ENCODE results near the gene DLG2.

Gene DLG2

DNA sequence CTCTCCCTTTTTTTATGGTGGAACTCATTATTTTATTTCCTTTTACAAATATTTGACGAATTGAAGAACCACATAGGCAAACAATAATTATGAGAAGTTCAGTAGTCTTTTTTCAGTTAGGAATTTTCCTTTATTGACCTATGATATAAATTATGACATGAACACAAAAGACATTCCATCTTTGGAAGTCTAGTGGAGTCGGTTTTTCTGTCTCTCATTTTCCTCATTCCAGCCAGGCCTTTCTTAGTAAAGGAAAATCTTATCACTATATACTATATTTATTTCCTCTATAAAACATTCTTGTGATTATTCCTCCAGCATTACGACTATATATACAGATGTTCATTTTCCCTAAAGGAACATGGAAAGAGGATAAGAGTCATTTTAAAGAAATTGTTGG is 1046.1 kb downstream of the DLG2 start:
- no peak overlapping the region for H3K4me3 ChIP-seq (ENCODE audit: low read depth, low read length)
- TF ChIP-seq, protein P1, sequence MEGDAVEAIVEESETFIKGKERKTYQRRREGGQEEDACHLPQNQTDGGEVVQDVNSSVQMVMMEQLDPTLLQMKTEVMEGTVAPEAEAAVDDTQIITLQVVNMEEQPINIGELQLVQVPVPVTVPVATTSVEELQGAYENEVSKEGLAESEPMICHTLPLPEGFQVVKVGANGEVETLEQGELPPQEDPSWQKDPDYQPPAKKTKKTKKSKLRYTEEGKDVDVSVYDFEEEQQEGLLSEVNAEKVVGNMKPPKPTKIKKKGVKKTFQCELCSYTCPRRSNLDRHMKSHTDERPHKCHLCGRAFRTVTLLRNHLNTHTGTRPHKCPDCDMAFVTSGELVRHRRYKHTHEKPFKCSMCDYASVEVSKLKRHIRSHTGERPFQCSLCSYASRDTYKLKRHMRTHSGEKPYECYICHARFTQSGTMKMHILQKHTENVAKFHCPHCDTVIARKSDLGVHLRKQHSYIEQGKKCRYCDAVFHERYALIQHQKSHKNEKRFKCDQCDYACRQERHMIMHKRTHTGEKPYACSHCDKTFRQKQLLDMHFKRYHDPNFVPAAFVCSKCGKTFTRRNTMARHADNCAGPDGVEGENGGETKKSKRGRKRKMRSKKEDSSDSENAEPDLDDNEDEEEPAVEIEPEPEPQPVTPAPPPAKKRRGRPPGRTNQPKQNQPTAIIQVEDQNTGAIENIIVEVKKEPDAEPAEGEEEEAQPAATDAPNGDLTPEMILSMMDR (IDR thresholded peaks at IDR 0.05; ENCODE audit: control insufficient read depth, extremely low read depth, insufficient read depth): no peak
- no peak for DNase-seq (ENCODE audit: low read depth)

DNA sequence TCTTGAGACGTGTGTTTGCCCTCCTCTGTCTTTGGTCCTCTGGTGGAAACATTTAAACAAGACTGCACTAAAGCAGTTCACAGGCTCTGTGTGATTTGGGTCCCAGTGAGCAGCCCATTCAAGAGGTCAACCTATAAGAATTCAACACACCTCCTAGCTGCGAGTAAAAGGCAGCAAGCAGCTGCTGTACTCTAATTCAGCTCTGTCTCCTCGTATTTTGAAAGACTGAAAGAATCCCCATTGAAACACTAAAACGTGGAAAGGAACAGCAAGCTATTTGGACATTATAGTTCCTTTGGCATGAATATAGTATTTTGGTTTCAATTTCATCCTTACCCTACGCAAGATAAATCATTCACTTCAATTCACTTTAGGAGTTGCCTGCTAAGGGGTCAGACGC is 1046.7 kb downstream of the DLG2 start:
- TF ChIP-seq, protein P1 (IDR thresholded peaks at IDR 0.05; ENCODE audit: control insufficient read depth, extremely low read depth, insufficient read depth): no peak
- no peak overlapping the region for H3K4me3 ChIP-seq (ENCODE audit: low read depth, low read length)
- DNase-seq (ENCODE audit: low read depth): no peak

DNA sequence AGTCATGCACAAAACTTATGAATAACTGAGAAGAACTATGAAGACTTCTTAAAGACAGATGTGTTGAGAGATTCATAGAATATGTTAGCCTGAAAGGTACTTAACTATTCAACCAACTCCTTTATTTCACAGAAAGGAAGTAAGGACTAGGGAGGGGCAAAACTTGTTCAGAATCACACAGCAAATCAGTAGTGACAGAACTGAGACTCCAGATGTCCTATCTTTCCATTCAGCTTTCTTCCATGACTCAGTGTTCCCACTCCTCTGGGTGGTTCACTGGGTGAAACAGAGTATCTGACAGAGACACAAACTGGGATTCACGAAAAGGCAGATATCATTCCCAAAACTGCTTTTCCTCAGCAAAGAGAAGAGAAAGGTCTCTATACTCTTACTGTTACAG is 1053.3 kb downstream of the DLG2 start:
- TF ChIP-seq, protein P1 (IDR thresholded peaks at IDR 0.05; ENCODE audit: control insufficient read depth, extremely low read depth, insufficient read depth): no peak
- H3K4me3 ChIP-seq (ENCODE audit: low read depth, low read length): no peak overlapping the region

DNA sequence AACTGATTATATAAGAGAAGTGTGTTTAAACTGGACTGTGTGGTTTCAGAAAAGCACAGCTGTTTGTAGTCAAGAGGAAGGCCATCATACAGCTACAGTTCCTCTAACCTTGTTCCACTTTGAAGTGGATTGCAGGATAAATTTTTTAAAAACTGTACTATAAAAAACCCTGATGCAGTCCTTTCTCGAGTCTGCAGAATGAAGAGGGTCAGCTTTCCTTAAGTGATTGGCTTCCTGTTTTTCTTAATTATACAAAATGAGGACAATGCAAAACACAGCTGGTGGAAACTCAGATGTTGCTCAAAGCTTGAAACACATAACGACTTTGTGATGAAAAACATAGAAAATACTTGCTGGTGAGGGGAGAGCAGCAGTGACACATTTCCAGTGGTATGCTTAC is 1060.5 kb downstream of the DLG2 start:
- TF ChIP-seq, protein P1 (IDR thresholded peaks at IDR 0.05; ENCODE audit: control insufficient read depth, extremely low read depth, insufficient read depth): no peak
- H3K4me3 ChIP-seq (ENCODE audit: low read depth, low read length): no peak overlapping the region
- DNase-seq (ENCODE audit: low read depth): no peak

More for the DNA sequence above, 1053.3 kb downstream of the DLG2 start:
- DNase-seq (ENCODE audit: low read depth): no peak

DNA sequence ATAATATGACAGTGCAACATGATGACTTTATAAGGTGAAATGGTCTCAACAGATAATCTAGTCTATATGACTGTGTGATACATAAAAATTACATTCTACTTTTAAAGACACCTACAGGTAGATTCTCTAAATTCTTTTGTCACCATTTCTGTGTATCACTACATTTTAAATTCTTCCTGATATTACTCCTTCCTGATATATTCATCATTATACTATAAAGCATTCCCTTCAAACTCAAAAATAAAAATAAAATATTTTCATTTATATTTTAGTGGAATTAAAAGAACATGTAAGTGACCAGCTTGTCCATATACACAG is 1062.3 kb downstream of the DLG2 start:
- no peak overlapping the region for H3K4me3 ChIP-seq (ENCODE audit: low read depth, low read length)
- no peak for DNase-seq (ENCODE audit: low read depth)
- TF ChIP-seq, protein P1 (IDR thresholded peaks at IDR 0.05; ENCODE audit: control insufficient read depth, extremely low read depth, insufficient read depth): no peak

DNA sequence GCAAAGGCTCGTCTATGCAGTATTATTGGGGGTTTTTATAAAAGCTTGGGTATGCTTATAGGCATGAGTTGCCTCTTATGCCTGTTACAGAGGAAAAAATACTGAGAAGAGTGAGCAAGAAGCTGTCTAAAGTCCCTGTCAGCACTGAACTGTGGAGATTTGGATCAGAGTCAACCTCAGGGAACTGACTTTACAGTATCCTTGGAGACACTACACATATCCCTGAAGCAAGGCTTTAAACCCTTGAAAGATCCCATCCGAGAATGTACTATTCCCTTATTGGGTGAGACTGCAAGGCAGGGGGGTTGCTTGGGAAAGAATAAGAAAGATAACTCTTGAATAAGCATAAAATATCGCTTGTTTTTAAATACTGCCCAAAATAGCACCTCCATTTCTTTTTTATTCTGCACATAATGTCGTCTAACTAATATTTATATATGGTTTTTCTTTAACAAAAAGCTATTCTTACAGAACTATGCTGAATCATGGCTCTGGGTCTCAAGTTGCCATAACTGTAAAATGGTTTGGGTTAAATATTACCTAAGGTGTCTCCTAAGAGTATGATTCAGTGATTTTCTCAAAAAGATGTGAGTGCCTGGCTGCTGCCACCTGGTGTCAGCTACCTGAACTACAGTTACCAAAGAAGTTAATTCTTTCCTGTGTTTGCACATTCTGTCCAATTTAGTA is 1062.8 kb downstream of the DLG2 start:
- no peak overlapping the region for H3K4me3 ChIP-seq (ENCODE audit: low read depth, low read length)
- TF ChIP-seq, protein P1 (IDR thresholded peaks at IDR 0.05; ENCODE audit: control insufficient read depth, extremely low read depth, insufficient read depth): peak; percentile 80
- peak; percentile 4 for DNase-seq (ENCODE audit: low read depth)

DNA sequence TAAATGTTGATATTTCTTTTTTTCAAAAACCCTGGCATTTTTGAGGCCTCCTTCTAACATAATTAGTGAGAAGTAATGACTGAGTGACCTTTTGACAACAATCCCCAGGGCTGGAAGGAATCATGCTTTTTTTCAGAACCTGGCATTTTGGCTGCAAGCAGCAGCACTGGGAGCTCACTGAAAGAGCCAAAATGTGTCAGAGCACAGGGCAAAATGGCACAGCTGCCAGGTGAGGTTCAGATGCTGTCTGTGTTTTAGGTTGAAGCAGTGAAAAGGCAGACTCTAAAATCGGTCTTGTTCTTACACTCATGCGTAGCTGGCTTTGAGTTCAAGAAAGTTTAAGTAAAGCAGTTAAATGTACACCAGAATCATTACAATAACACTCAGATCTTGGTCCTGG is 1063.8 kb downstream of the DLG2 start:
- TF ChIP-seq, protein P1 (IDR thresholded peaks at IDR 0.05; ENCODE audit: control insufficient read depth, extremely low read depth, insufficient read depth): no peak
- no peak overlapping the region for H3K4me3 ChIP-seq (ENCODE audit: low read depth, low read length)
- no peak for DNase-seq (ENCODE audit: low read depth)
